Neuronal stem cell (in vitro differentiated cells): ENCODE data around the gene GMDS.

Source experiments
- DNase-seq: peaks from one replicate; pipeline ENCODE4 v3.0.0-alpha.2; 2013; ENCODE audit warnings: low spot score
- H2AFZ ChIP-seq: one replicate; pipeline ENCODE4 v1.6.1; 2013; ENCODE audit warnings: mild to moderate bottlenecking, low read length, inconsistent platforms
- H2AK5ac ChIP-seq: 2 replicates; pipeline ENCODE4 v1.6.1; 2013; ENCODE audit warnings: low read depth, mild to moderate bottlenecking, inconsistent platforms, low read length, moderate library complexity, mixed read lengths
- H2BK120ac ChIP-seq: 2 replicates; pipeline ENCODE4 v1.6.1; 2013; ENCODE audit warnings: low read depth, mild to moderate bottlenecking, inconsistent platforms, low read length, moderate library complexity, mixed read lengths
- H2BK12ac ChIP-seq: one replicate; pipeline ENCODE4 v1.6.1; 2013; ENCODE audit warnings: low read length, inconsistent platforms
- H2BK15ac ChIP-seq: 2 replicates; pipeline ENCODE4 v1.6.1; 2013; ENCODE audit warnings: mild to moderate bottlenecking, low read length, inconsistent platforms, mixed read lengths
- H2BK5ac ChIP-seq: one replicate; pipeline ENCODE4 v1.6.1; 2013; ENCODE audit warnings: inconsistent platforms, mild to moderate bottlenecking, low read length, moderate library complexity
- H3K14ac ChIP-seq: one replicate; pipeline ENCODE4 v1.6.1; 2013; ENCODE audit warnings: low read length, inconsistent platforms
- H3K18ac ChIP-seq: 2 replicates; pipeline ENCODE4 v1.6.1; 2013; ENCODE audit warnings: low read length, inconsistent platforms
- H3K23ac ChIP-seq: 2 replicates; pipeline ENCODE4 v1.6.1; 2013; ENCODE audit warnings: low read depth, mild to moderate bottlenecking, mixed read lengths, low read length, inconsistent platforms; ENCODE audit not compliant: poor library complexity
- H3K27ac ChIP-seq: replicated peaks from 3 replicates; pipeline ENCODE4 v1.5.1; 2013; ENCODE audit warnings: low read length, inconsistent platforms
- H3K27me3 ChIP-seq, 3 experiments: 2 replicates each; pipeline ENCODE4 v1.6.1; 2013; ENCODE audit warnings: low read length in 3 of 3, mild to moderate bottlenecking in 2 of 3, inconsistent platforms in 1 of 3, low read depth in 1 of 3, mixed read lengths in 1 of 3, moderate library complexity in 1 of 3; ENCODE audit not compliant: control insufficient read depth in 3 of 3, insufficient read depth in 3 of 3
- H3K36me3 ChIP-seq, 2 donors: replicated peaks in 1 of 2; 2 replicates each; pipeline ENCODE4 v1.6.1; 2013; ENCODE audit warnings: low read length in 2 of 2; ENCODE audit not compliant: control insufficient read depth in 2 of 2, insufficient read depth in 2 of 2
- H3K4ac ChIP-seq: 2 replicates; pipeline ENCODE4 v1.6.1; 2013; ENCODE audit warnings: inconsistent platforms, mild to moderate bottlenecking, low read length, moderate library complexity
- H3K4me1 ChIP-seq, 2 donors: 1 replicate in 1 of 2; 2 replicates in 1 of 2; pipeline ENCODE4 v1.6.1; 2013; ENCODE audit warnings: low read length in 2 of 2, low read depth in 1 of 2; ENCODE audit not compliant: control insufficient read depth in 2 of 2, insufficient read depth in 1 of 2
- H3K4me2 ChIP-seq: one replicate; pipeline ENCODE4 v1.6.1; 2013; ENCODE audit warnings: mild to moderate bottlenecking, low read length, inconsistent platforms; ENCODE audit not compliant: insufficient read depth, poor library complexity, severe bottlenecking
- H3K4me3 ChIP-seq, 2 donors: 2 replicates each; pipeline ENCODE4 v1.5.1; 2013; ENCODE audit warnings: low read length in 2 of 2, mild to moderate bottlenecking in 2 of 2, inconsistent platforms in 1 of 2, moderate library complexity in 1 of 2
- H3K79me1 ChIP-seq: one replicate; pipeline ENCODE4 v1.6.1; 2013; ENCODE audit warnings: low read depth, mild to moderate bottlenecking, inconsistent platforms, low read length, moderate library complexity
- H3K9ac ChIP-seq: one replicate; pipeline ENCODE4 v1.6.1; 2013; ENCODE audit warnings: mild to moderate bottlenecking, low read depth, low read length, inconsistent platforms; ENCODE audit not compliant: poor library complexity
- H3K9me3 ChIP-seq, 2 donors: replicated peaks in 1 of 2; 2 replicates each; pipeline versions ENCODE3 to v1.6.1; 2013; ENCODE audit warnings: low read length in 2 of 2, mild to moderate bottlenecking in 2 of 2, inconsistent platforms in 1 of 2, low read depth in 1 of 2, mixed read lengths in 1 of 2, moderate library complexity in 1 of 2; ENCODE audit not compliant: control insufficient read depth in 2 of 2, insufficient read depth in 1 of 2
- H4K8ac ChIP-seq: one replicate; pipeline ENCODE4 v1.6.1; 2013; ENCODE audit warnings: low read depth, mild to moderate bottlenecking, inconsistent platforms, low read length, moderate library complexity
- H4K91ac ChIP-seq: one replicate; pipeline ENCODE4 v1.6.1; 2013; ENCODE audit warnings: low read length, low read depth, mild to moderate bottlenecking, inconsistent platforms; ENCODE audit not compliant: poor library complexity
- WGBS, 2 donors: extraction: QIAGEN DNeasy Blood & Tissue Kit; methylation state at CpG; one replicate each; pipeline ENCODE4 v1.1.7; 2013; ENCODE audit warnings: missing lambda C conversion rate in 2 of 2, mixed read lengths in 1 of 2; ENCODE audit not compliant: insufficient read length in 2 of 2, insufficient replicate concordance in 1 of 2; ENCODE audit errors: extremely low coverage in 2 of 2; 5-methylcytosine and 5-hydroxymethylcytosine counted together

Gene GMDS

DNA sequence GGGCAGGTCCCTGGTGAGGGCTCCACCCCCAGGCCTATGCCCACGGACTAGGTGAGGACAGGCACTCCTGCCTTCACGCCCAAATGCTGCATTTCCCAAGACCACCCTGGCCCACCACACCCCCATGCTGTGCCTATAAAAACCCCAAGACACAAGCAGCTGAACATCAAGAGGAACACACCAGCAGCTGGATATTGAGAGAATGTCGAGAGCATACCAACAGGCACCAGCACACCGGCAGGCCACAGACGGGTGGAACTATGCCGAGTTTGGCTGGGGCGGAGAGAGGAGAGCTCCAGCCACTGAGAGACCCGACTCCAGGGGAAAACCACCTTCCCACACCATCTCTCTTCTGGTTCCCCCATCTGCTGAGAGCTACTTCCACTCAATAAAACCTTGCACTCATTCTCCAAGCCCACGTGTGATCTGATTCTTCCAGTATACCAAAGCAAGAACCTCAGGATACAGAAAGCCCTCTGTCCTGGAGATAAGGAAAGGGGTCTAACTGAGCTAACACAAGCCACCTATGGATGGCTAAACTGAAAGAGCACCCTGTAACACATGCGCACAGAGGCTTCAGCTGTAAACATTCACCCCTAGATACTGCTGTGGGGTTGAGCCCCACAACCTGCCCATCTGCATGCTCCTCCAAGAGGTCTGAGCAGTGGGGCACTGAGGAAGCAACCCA, 319.5 kb downstream of the GMDS start:
- Histone ChIP-seq H4K8ac (no peak overlapping the region), H3K23ac (no peak overlapping the region), H3K9ac (no peak overlapping the region), H3K36me3 (no peaks in the 10 kb centered on the region), H4K91ac (no peak overlapping the region), H3K27ac (no peak overlapping the region), H2BK15ac (peak overlapping the region; percentile 12), H3K4me2 (no peak overlapping the region), H3K18ac (no peak overlapping the region), H3K4me3 (no peak overlapping the region), H2BK12ac (no peak overlapping the region), H3K79me1 (no peaks in the 10 kb centered on the region), H3K9me3 (no peaks in the 10 kb centered on the region), H2AK5ac (no peak overlapping the region), H2AFZ (no peak overlapping the region), H3K27me3 (no peaks in the 10 kb centered on the region), H3K4me1 (no peaks in the 10 kb centered on the region), H3K4ac (no peak overlapping the region), H3K14ac (no peak overlapping the region), H2BK5ac (no peak overlapping the region), H2BK120ac (no peak overlapping the region)
- no CpG with 5 or more reads among the region's 10 CpGs for WGBS, 2 donors
- no peak for DNase-seq

DNA sequence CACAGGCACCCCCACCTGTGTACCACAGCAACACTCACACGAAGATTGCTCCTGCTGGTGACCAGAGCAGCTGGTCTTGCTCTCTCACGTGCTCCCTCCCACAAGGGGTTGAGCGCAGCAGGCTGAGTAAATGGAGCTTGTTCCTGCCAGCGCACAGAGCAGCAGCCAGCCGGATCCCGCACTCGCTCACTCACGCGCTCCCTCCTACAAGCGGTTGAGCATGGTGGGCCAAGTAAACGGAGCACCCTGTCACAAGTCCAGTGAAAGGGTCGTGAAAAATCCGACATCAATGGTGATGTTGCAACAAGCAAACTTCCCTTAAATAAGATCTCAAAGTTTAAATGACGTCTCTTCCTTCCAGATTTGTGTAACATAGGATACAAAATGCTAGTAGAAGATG, 322.0 kb downstream of the GMDS start:
- H2BK15ac ChIP-seq, result no peak overlapping the region
- H3K9me3 ChIP-seq, result no peaks in the 10 kb centered on the region
- H3K4me1 ChIP-seq, result peaks cover 0 to 2% of the 10 kb centered on the region in 2 donors
- H2BK5ac ChIP-seq, result no peak overlapping the region
- no peak overlapping the region for H3K4me3 ChIP-seq
- no peak overlapping the region for H2BK12ac ChIP-seq
- H3K27me3 ChIP-seq, result no peaks in the 10 kb centered on the region
- no peaks in the 10 kb centered on the region for H3K79me1 ChIP-seq
- H3K9ac ChIP-seq, result no peak overlapping the region
- no peak overlapping the region for H4K91ac ChIP-seq
- H4K8ac ChIP-seq, result no peak overlapping the region
- no peak overlapping the region for H2BK120ac ChIP-seq
- peak overlapping the region; percentile 34 for H3K23ac ChIP-seq
- no peak overlapping the region for H3K27ac ChIP-seq
- no peak overlapping the region for H3K4ac ChIP-seq
- H2AK5ac ChIP-seq, result no peak overlapping the region
- no peak for DNase-seq
- WGBS, 2 donors, result no CpG with 5 or more reads among the region's 14 CpGs
- no peak overlapping the region for H3K14ac ChIP-seq
- H2AFZ ChIP-seq, result no peak overlapping the region
- H3K36me3 ChIP-seq, result no peaks in the 10 kb centered on the region
- H3K4me2 ChIP-seq, result no peak overlapping the region
- H3K18ac ChIP-seq, result peak overlapping the region; percentile 24

DNA sequence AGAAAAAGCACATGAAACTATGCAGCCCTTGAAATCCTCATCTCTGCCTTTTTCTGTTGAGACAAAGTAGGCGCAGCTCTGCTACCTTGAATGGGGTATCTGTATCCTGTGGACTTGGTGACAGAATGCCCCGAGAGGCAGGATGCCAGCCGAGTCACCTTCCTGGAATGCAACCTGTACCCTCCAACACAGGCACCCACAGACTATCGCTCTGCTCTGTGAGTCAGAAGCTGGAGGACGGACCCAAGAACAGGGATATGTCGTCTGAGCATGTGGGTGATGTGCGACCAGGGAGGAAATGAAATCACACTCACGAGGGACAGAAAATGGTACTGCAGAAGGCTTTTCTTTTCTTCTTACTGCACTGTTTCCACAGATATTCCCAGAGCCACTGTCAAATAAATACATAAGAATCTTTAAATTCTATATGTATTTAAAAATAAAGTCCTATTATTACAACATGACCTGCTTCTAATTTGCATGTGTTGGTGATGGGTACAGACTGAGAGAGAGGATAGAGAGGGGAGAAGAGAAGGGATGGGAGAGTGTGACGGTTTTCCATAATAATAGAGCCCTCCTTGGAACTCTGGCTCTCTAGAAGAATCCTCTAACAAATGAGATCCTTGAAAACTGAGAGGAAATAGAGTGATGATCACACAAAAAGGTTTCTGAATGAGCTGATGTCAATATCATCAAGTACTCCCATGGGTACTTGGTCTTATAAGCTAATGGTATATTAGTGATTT, 327.6 kb downstream of the GMDS start:
- DNase-seq, result no peak
- H3K23ac ChIP-seq, result no peak overlapping the region
- WGBS, 2 donors, result no CpG with 5 or more reads among the region's 9 CpGs

DNA sequence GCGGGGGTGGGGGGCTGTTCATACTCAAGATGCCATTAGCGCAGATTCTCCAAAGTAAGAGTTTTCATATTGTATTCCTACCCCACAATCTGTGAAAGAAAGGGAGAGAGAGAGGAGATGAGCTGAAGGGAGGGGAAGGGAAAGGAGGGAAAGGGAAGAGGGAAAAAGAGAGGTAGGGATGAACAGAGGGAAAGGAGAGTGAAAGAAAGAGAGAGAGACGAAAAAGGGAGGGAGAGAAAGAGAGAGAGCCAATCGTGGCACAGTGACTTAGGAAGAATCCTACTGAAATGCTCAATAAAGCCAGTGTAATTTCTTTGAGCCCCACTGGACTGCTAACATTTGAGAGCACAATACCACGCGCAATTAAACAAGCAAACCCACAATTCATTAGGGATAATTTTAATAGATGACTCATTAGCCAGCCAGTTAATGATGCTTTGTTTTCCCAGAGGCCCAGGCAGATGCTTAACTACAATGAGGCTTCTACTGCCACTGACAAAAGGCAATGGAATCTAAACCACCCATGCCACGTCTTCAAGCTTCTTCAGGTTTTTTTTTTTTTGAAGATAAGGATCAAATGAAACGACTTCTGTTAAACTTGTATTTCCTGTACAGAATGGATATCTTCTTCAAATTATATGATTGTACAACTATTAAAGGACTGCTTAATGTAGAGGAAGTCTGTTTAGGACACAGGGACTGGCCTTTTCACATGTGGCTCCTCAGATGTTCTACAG, 328.9 kb downstream of the GMDS start:
- H3K27ac ChIP-seq, result no peak overlapping the region
- no peak overlapping the region for H3K9ac ChIP-seq
- no peak for DNase-seq
- H2BK120ac ChIP-seq, result no peak overlapping the region
- H3K23ac ChIP-seq, result no peak overlapping the region
- H3K36me3 ChIP-seq, result peaks cover 0 to 2% of the 10 kb centered on the region in 2 donors
- no CpG with 5 or more reads among the region's 8 CpGs for WGBS, 2 donors
- no peak overlapping the region for H3K18ac ChIP-seq
- no peak overlapping the region for H2BK12ac ChIP-seq
- no peak overlapping the region for H3K4me3 ChIP-seq
- no peak overlapping the region for H2BK15ac ChIP-seq
- H3K4ac ChIP-seq, result no peak overlapping the region
- no peak overlapping the region for H2AFZ ChIP-seq
- H3K4me2 ChIP-seq, result no peak overlapping the region
- peaks cover 0 to 4% of the 10 kb centered on the region in 2 donors for H3K9me3 ChIP-seq
- H3K27me3 ChIP-seq, result no peaks in the 10 kb centered on the region
- no peak overlapping the region for H2BK5ac ChIP-seq
- peaks cover 0 to 5% of the 10 kb centered on the region in 2 donors for H3K4me1 ChIP-seq
- H3K79me1 ChIP-seq, result no peaks in the 10 kb centered on the region
- no peak overlapping the region for H3K14ac ChIP-seq
- no peak overlapping the region for H4K8ac ChIP-seq
- no peak overlapping the region for H4K91ac ChIP-seq
- H2AK5ac ChIP-seq, result no peak overlapping the region

More for the DNA sequence above, 327.6 kb downstream of the GMDS start:
- Histone ChIP-seq H3K9ac (no peak overlapping the region), H3K4me1 (peaks cover 0 to 5% of the 10 kb centered on the region in 2 donors), H3K4me3 (no peak overlapping the region), H3K79me1 (no peaks in the 10 kb centered on the region), H3K27me3 (no peaks in the 10 kb centered on the region), H3K4ac (no peak overlapping the region), H3K27ac (no peak overlapping the region), H3K36me3 (peaks cover 0 to 2% of the 10 kb centered on the region in 2 donors), H4K8ac (no peak overlapping the region), H2BK5ac (no peak overlapping the region), H4K91ac (no peak overlapping the region), H3K4me2 (no peak overlapping the region), H2BK15ac (no peak overlapping the region), H2AFZ (no peak overlapping the region), H3K18ac (no peak overlapping the region), H2BK120ac (no peak overlapping the region), H3K9me3 (peaks cover 0 to 4% of the 10 kb centered on the region in 2 donors), H2BK12ac (no peak overlapping the region), H2AK5ac (no peak overlapping the region), H3K14ac (no peak overlapping the region)
